ENCODE data around the gene ATP6V1E1.

ATP6V1E1 gene

GRCh38 chr22:17612057-17612456 lies 16.5 kb downstream of the ATP6V1E1 start:
- Histone ChIP-seq H2AFZ (ENCODE audit: low read depth, low read length) (no peak overlapping the region), H3K9ac (ENCODE audit: low read length) (no peak overlapping the region), H3K79me2 (ENCODE audit: low read length) (no peaks in the 10 kb centered on the region), H3K4me3 (ENCODE audit: low read length) (no peak overlapping the region), H3K36me3 (replicated peaks; ENCODE audit: low read depth, low read length) (peaks cover 27% of the 10 kb centered on the region), H3K27me3 (ENCODE audit: low read depth, low read length) (no peaks in the 10 kb centered on the region), H3K4me1 (ENCODE audit: low read length) (no peaks in the 10 kb centered on the region), H3K4me2 (ENCODE audit: low read length) (no peak overlapping the region), H3K27ac (ENCODE audit: low read length) (no peak overlapping the region), H4K20me1 (ENCODE audit: insufficient read depth, low read length) (peaks cover 4% of the 10 kb centered on the region; the same call in 1 of the 2 replicates), H3K9me3 (ENCODE audit: insufficient read depth, low read length) (no peaks in the 10 kb centered on the region)
- TF ChIP-seq, protein P1, sequence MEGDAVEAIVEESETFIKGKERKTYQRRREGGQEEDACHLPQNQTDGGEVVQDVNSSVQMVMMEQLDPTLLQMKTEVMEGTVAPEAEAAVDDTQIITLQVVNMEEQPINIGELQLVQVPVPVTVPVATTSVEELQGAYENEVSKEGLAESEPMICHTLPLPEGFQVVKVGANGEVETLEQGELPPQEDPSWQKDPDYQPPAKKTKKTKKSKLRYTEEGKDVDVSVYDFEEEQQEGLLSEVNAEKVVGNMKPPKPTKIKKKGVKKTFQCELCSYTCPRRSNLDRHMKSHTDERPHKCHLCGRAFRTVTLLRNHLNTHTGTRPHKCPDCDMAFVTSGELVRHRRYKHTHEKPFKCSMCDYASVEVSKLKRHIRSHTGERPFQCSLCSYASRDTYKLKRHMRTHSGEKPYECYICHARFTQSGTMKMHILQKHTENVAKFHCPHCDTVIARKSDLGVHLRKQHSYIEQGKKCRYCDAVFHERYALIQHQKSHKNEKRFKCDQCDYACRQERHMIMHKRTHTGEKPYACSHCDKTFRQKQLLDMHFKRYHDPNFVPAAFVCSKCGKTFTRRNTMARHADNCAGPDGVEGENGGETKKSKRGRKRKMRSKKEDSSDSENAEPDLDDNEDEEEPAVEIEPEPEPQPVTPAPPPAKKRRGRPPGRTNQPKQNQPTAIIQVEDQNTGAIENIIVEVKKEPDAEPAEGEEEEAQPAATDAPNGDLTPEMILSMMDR (IDR thresholded peaks at IDR 0.05; ENCODE audit: low read depth, low read length): no peak
- no peak for TF ChIP-seq EZH2phosphoT487 (IDR thresholded peaks at IDR 0.05; ENCODE audit: low read depth)

DNA sequence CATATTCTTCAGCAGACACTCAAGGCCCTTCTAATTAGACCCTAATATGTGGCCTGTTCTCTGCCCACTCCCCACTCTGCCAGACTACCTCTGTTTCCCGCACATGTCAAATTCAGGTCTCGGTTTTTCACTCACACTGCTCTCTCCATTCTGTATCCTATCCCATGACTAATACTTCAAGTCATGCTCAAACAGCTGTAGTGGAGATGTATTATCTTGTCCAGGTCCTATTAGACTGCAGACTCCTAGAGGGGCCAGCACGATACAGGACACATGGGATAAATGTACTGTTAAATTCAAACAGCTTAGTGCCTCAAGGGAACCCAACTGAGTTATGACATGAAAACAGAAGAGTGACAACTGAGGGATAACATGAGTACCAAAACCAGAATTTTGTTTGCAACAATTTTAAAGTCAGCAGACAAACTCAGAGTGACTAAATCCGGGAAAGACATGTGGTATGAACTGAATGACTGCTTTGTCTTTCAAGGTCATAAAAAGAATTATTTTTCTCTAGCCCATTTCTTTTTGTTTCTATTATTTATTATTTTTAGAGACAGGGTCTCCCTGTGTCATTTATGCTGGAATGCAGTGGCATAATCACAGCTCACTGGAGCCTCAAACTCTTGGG lies 20.5 kb downstream of the ATP6V1E1 start:
- Histone ChIP-seq H3K4me2 (ENCODE audit: low read length) (no peak overlapping the region), H3K9me3 (ENCODE audit: insufficient read depth, low read length) (no peaks in the 10 kb centered on the region), H3K4me1 (ENCODE audit: low read length) (no peaks in the 10 kb centered on the region), H3K4me3 (ENCODE audit: low read length) (no peak overlapping the region), H3K27me3 (ENCODE audit: low read depth, low read length) (no peaks in the 10 kb centered on the region), H3K79me2 (ENCODE audit: low read length) (no peaks in the 10 kb centered on the region), H4K20me1 (ENCODE audit: insufficient read depth, low read length) (peaks cover 13% of the 10 kb centered on the region), H3K36me3 (replicated peaks; ENCODE audit: low read depth, low read length) (peaks cover 40% of the 10 kb centered on the region), H3K9ac (ENCODE audit: low read length) (no peak overlapping the region), H3K27ac (ENCODE audit: low read length) (no peak overlapping the region), H2AFZ (ENCODE audit: low read depth, low read length) (no peak overlapping the region)
- no peak for TF ChIP-seq EZH2phosphoT487 (IDR thresholded peaks at IDR 0.05; ENCODE audit: low read depth)
- TF ChIP-seq, protein P1 (IDR thresholded peaks at IDR 0.05; ENCODE audit: low read depth, low read length): no peak

DNA sequence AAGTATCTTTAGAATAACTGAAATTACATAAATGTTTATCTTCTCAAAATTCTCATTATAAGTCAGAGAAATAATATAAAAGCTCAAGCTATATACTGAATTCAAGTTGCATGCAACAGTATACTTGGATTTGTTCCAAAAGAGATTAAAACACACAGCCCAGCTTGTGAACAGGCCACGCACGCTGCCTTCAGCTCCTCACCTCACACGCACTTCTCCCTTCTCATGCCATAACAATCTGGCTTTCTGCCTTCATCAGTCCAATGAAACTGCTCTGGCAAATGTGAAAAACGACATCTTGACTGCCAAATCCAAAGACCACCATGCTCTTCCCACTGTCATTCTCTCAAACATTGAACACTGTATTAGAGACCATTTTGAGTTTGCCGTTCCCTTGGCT lies 22.1 kb downstream of the ATP6V1E1 start:
- Histone ChIP-seq H3K27me3 (ENCODE audit: low read depth, low read length) (no peaks in the 10 kb centered on the region), H3K9ac (ENCODE audit: low read length) (no peak overlapping the region), H3K27ac (ENCODE audit: low read length) (no peak overlapping the region), H3K4me1 (ENCODE audit: low read length) (no peaks in the 10 kb centered on the region), H3K79me2 (ENCODE audit: low read length) (no peaks in the 10 kb centered on the region), H4K20me1 (ENCODE audit: insufficient read depth, low read length) (peaks cover 13% of the 10 kb centered on the region), H3K36me3 (replicated peaks; ENCODE audit: low read depth, low read length) (peaks cover 28% of the 10 kb centered on the region), H3K9me3 (ENCODE audit: insufficient read depth, low read length) (no peaks in the 10 kb centered on the region), H3K4me3 (ENCODE audit: low read length) (no peak overlapping the region), H2AFZ (ENCODE audit: low read depth, low read length) (no peak overlapping the region), H3K4me2 (ENCODE audit: low read length) (no peak overlapping the region)
- TF ChIP-seq EZH2phosphoT487 (IDR thresholded peaks at IDR 0.05; ENCODE audit: low read depth): no peak
- TF ChIP-seq, protein P1 (IDR thresholded peaks at IDR 0.05; ENCODE audit: low read depth, low read length): no peak

DNA sequence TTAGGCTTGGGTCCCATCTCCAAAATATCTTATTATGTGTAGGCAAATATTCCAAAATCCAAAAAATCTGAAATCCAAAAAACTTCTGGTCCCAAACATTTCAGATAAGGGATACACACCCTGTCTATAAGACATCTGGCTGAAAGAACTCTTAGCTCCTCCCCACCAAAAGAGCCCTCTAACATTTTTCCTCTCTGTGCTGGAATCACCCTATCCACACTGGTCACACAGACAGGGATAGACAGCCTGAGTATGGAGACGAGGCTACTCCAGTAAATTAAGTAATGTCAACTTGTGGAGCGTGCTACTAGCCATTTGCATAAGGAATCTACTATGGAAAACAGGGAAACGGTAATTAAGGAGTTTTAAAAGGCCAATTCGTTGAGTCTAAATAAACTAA lies 24.9 kb downstream of the ATP6V1E1 start:
- no peaks in the 10 kb centered on the region for H3K9me3 ChIP-seq (ENCODE audit: insufficient read depth, low read length)
- H3K4me2 ChIP-seq (ENCODE audit: low read length): no peak overlapping the region
- H2AFZ ChIP-seq (ENCODE audit: low read depth, low read length): no peak overlapping the region
- no peak overlapping the region for H3K27ac ChIP-seq (ENCODE audit: low read length)
- peaks cover 31% of the 10 kb centered on the region for H3K36me3 ChIP-seq (replicated peaks; ENCODE audit: low read depth, low read length)
- H3K9ac ChIP-seq (ENCODE audit: low read length): no peak overlapping the region
- TF ChIP-seq EZH2phosphoT487 (IDR thresholded peaks at IDR 0.05; ENCODE audit: low read depth): no peak
- TF ChIP-seq, protein P1 (IDR thresholded peaks at IDR 0.05; ENCODE audit: low read depth, low read length): no peak
- no peaks in the 10 kb centered on the region for H3K27me3 ChIP-seq (ENCODE audit: low read depth, low read length)
- no peak overlapping the region for H3K4me3 ChIP-seq (ENCODE audit: low read length)
- no peaks in the 10 kb centered on the region for H3K79me2 ChIP-seq (ENCODE audit: low read length)
- peaks cover 13% of the 10 kb centered on the region for H4K20me1 ChIP-seq (ENCODE audit: insufficient read depth, low read length)
- no peaks in the 10 kb centered on the region for H3K4me1 ChIP-seq (ENCODE audit: low read length)
